GM12878 (cell line): ENCODE data around the gene TPGS1. TPM values are rescaled to one million over a fixed set of nuclear protein-coding genes. Genes with fewer than 3 reads are reported as not detected.

ENCODE experiments used
- ATAC-seq: fragments of 200-7000 bp; cut with Tn5 transposase; 3 replicates; pipeline ENCODE4 v1.9.1; 2020; ENCODE audit warnings: mild to moderate bottlenecking, moderate library complexity
- BruUV-seq: library from RNA; stranded (reverse); fragments of 400-500 nt; replicated peaks from 2 replicates; lab custom pipeline; 2021; lab: Mats Ljungman, UMichigan
- CTCF ChIA-PET: fragments of 300-600 bp; sonication (Branson Sonifier 250); formaldehyde crosslinking; extraction: SDS; loops from one replicate; lab custom pipeline; 2021; ENCODE audit warnings: inconsistent platforms; lab: Yijun Ruan, JAX
- POLR2A ChIA-PET: fragments of 350-600 bp; formaldehyde crosslinking; extraction: SDS; loops from one replicate; lab custom pipeline; 2021; ENCODE audit warnings: inconsistent platforms; lab: Charles Lee
- RAD21 ChIA-PET: fragments of 300-600 bp; sonication (Branson Sonifier 250); formaldehyde crosslinking; loops from one replicate; lab custom pipeline; 2023; ENCODE audit warnings: antibody characterized with exemption; ENCODE audit not compliant: unreplicated experiment; lab: Charles Lee
- SMC1A ChIA-PET: fragments of 300-600 bp; sonication (Branson Sonifier 250); formaldehyde crosslinking; loops from one replicate; lab custom pipeline; 2023; ENCODE audit not compliant: unreplicated experiment, uncharacterized antibody; lab: Charles Lee
- DNase-seq: peaks from one replicate; pipeline ENCODE4 v3.0.0-alpha.2; 2011; ENCODE audit warnings: low read depth, low spot score
- FAIRE-seq: peaks from 3 replicates; lab custom pipeline; 2011; peaks lifted over from hg19 to GRCh38; lab: Jason Lieb, UNC
- H2AFZ ChIP-seq: 2 replicates; pipeline ENCODE4 v1.6.0; 2011; ENCODE audit warnings: low read depth, low read length, control low read depth; ENCODE audit not compliant: control insufficient read depth
- H3K27ac ChIP-seq: 2 replicates; pipeline ENCODE4 v1.5.1; 2011; ENCODE audit warnings: control low read depth; ENCODE audit not compliant: control insufficient read depth, insufficient read depth
- H3K27me3 ChIP-seq, 2 experiments: replicated peaks in 1 of 2; 2 replicates each; pipeline versions ENCODE4 v1.6.0 to v1.6.1; 2011; ENCODE audit warnings: low read length in 1 of 2; ENCODE audit not compliant: control insufficient read depth in 2 of 2, insufficient read depth in 2 of 2
- H3K36me3 ChIP-seq, 2 experiments: 2 replicates each; pipeline ENCODE4 v1.5.1; 2011; ENCODE audit warnings: low read length in 1 of 2; ENCODE audit not compliant: control insufficient read depth in 2 of 2, insufficient read depth in 2 of 2
- H3K4me1 ChIP-seq: 2 replicates; pipeline ENCODE4 v1.6.1; 2011; ENCODE audit warnings: mild to moderate bottlenecking, low read length, moderate library complexity, mixed read lengths; ENCODE audit not compliant: control insufficient read depth, insufficient read depth
- H3K4me2 ChIP-seq: 2 replicates; pipeline ENCODE4 v1.6.0; 2011; ENCODE audit warnings: control low read depth; ENCODE audit not compliant: control insufficient read depth, insufficient read depth
- H3K4me3 ChIP-seq: fragments of 200-600 bp; sonication (generic); 2 replicates; pipeline ENCODE4 v1.5.1; 2016
- H3K79me2 ChIP-seq: 2 replicates; pipeline ENCODE4 v1.6.0; 2011; ENCODE audit warnings: low read length; ENCODE audit not compliant: control insufficient read depth, insufficient read depth
- H3K9ac ChIP-seq: 2 replicates; pipeline ENCODE4 v1.8.0; 2011; ENCODE audit warnings: low read length, control low read depth, mixed read lengths; ENCODE audit not compliant: control insufficient read depth, insufficient read depth
- H3K9me3 ChIP-seq: replicated peaks from 3 replicates; pipeline ENCODE4 v1.5.1; 2011; ENCODE audit warnings: mild to moderate bottlenecking, low read length; ENCODE audit not compliant: control insufficient read depth, insufficient read depth
- H4K20me1 ChIP-seq: 2 replicates; pipeline ENCODE4 v1.6.0; 2011; ENCODE audit not compliant: control insufficient read depth, insufficient read depth
- ASH2L ChIP-seq: fragments of 300-600, 200-600 bp; sonication (generic); IDR thresholded peaks from 2 replicates; pipeline ENCODE4 v1.6.1; 2017; ENCODE audit warnings: low read depth, mild to moderate bottlenecking, borderline replicate concordance
- CEBPB ChIP-seq, 2 experiments: fragments of 150-350 bp in 1 of 2; IDR thresholded peaks; 2 replicates each; pipeline ENCODE4 v1.6.1; 2012 to 2014; ENCODE audit warnings: low read depth in 2 of 2, low read length in 2 of 2, borderline replicate concordance in 1 of 2, inconsistent platforms in 1 of 2
- NFYB ChIP-seq: IDR thresholded peaks from 2 replicates; pipeline ENCODE4 v1.6.1; 2011; ENCODE audit warnings: low read depth, mild to moderate bottlenecking, low read length, improper control_type of control experiment, moderate library complexity; ENCODE audit not compliant: insufficient read depth
- NKRF ChIP-seq: fragments of 450-650 bp; conservative IDR thresholded peaks from 2 replicates; pipeline ENCODE4 v1.6.1; 2017; ENCODE audit warnings: mild to moderate bottlenecking, moderate library complexity
- RUNX3 ChIP-seq: IDR thresholded peaks from 2 replicates; pipeline ENCODE4 v1.6.1; 2012; ENCODE audit warnings: low read length, inconsistent platforms
- SRF ChIP-seq, 2 experiments: IDR thresholded peaks; 2 replicates each; pipeline ENCODE4 v1.6.1; 2011; ENCODE audit warnings: low read depth in 2 of 2, low read length in 2 of 2, mild to moderate bottlenecking in 1 of 2, moderate library complexity in 1 of 2
- TBL1XR1 ChIP-seq: IDR thresholded peaks from 2 replicates; pipeline ENCODE4 v1.6.1; 2012; ENCODE audit warnings: low read depth, low read length, improper control_type of control experiment
- WGBS: methylation state at CpG from one replicate; pipeline ENCODE4 v1.1.6; 2016; ENCODE audit warnings: low lambda C conversion rate; ENCODE audit not compliant: insufficient replicate concordance, insufficient coverage; ENCODE audit errors: missing lambda C conversion rate; 5-methylcytosine and 5-hydroxymethylcytosine counted together
- in situ Hi-C: fragments of 300-500 bp; cut with MboI; formaldehyde crosslinking; loops from 9 replicates; pipeline ENCODE4 v1.14.3; 2018; ENCODE audit warnings: mixed read lengths
- intact Hi-C: fragments of 100-400 bp; cut with micrococcal nuclease; formaldehyde crosslinking; loops from one replicate; pipeline ENCODE4 v1.14.2; 2022; ENCODE audit not compliant: unreplicated experiment
- polyA plus RNA-seq, 11 experiments: library from polyadenylated mRNA; depleted of rRNA in 4 of 11; unstranded in 6 of 11; stranded (reverse) in 5 of 11; fragments of >200 nt; fragmentation: Nextera tagmentation in 4 of 11; fragmentation: Illumina TruSeq in 1 of 11; extraction: Ambion mirVana in 4 of 11; extraction: Trizol in 1 of 11; gene quantifications; 1 replicate in 1 of 11; 2 replicates in 10 of 11; pipeline versions ENCODE4 v1.2.1 to v1.2.3, GENCODE V29; 2011 to 2016; ENCODE audit warnings: inconsistent platforms in 2 of 11, missing spikeins in 2 of 11, low read depth in 1 of 11
- total RNA-seq, 4 experiments: library from RNA; depleted of rRNA in 3 of 4; stranded (reverse); fragments of >200 nt in 3 of 4; fragmentation: Illumina TruSeq in 1 of 4; extraction: Trizol in 1 of 4; gene quantifications; 2 replicates each; pipeline versions ENCODE4 v1.2.1 to v1.2.3, GENCODE V29; 2013 to 2021
- TF ChIP-seq, protein P1 (sequence below): fragments of 450-650 bp; IDR thresholded peaks from 2 replicates; pipeline ENCODE4 v1.6.1; 2017; ENCODE audit warnings: mild to moderate bottlenecking, low read depth, inconsistent platforms; ENCODE audit not compliant: poor library complexity, severe bottlenecking

The TPGS1 gene
- total and polyA plus RNA-seq, 10 of the 15 experiments (the other 5 are each of a cell fraction or from before 2014, with no cell fraction given), result 0.24 to 24.7 (median 7.7) TPM; not detected in 2

DNA sequence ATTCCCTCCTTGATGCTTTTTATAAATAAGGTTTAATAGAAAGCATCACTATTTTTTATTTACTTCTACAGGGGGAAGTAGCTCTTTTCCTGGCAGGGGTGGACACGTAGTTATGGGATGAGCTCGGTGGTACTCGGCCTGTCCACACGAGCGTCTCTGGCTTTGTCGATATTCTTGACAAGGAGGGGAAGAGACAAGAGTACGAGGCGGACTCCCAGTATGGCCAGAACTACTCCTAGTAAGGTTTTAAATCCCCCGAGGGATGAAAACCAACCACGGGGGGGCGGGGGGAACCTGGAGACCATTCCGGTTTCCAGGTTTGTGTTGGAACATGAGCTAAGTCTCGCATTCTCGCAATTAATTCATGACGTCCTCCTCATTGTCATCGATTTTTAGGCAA is 59.5 kb downstream of the TPGS1 start:
- ChIA-PET POLR2A (interaction anchor here (0.5 kb wide), 1 partner anchor 60 kb away, joined by 4 read pairs; no protein-coding TSS in a partner anchor), CTCF (no interaction called here), RAD21 (no interaction called here), SMC1A (no interaction called here)
- intact Hi-C loops, result no loop called here
- BruUV-seq, result no TSS peak
- Histone ChIP-seq H3K4me2 (no peak overlapping the region), H3K4me3 (no peak overlapping the region), H3K27ac (no peak overlapping the region), H3K9me3 (no peaks in the 10 kb centered on the region; the same call in 2 of the 3 replicates), H3K27me3 (no peaks in the 10 kb centered on the region), H3K9ac (no peak overlapping the region), H4K20me1 (no peaks in the 10 kb centered on the region), H3K36me3 (no peaks in the 10 kb centered on the region), H3K79me2 (no peaks in the 10 kb centered on the region), H3K4me1 (no peaks in the 10 kb centered on the region), H2AFZ (no peak overlapping the region)
- FAIRE-seq (no peak), ATAC-seq (no peak), DNase-seq (no peak)
- TF ChIP-seq, protein P1, sequence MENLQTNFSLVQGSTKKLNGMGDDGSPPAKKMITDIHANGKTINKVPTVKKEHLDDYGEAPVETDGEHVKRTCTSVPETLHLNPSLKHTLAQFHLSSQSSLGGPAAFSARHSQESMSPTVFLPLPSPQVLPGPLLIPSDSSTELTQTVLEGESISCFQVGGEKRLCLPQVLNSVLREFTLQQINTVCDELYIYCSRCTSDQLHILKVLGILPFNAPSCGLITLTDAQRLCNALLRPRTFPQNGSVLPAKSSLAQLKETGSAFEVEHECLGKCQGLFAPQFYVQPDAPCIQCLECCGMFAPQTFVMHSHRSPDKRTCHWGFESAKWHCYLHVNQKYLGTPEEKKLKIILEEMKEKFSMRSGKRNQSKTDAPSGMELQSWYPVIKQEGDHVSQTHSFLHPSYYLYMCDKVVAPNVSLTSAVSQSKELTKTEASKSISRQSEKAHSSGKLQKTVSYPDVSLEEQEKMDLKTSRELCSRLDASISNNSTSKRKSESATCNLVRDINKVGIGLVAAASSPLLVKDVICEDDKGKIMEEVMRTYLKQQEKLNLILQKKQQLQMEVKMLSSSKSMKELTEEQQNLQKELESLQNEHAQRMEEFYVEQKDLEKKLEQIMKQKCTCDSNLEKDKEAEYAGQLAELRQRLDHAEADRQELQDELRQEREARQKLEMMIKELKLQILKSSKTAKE, result no peak
- TF ChIP-seq ASH2L (no peak), NKRF (no peak), SRF (IDR thresholded peaks at IDR 0.05; ENCODE audit: low read depth in 2 of 2, low read length in 2 of 2) (no peak), TBL1XR1 (no peak), RUNX3 (no peak), CEBPB (IDR thresholded peaks at IDR 0.05; ENCODE audit: borderline replicate concordance in 1 of 2, low read depth in 2 of 2, low read length in 2 of 2) (no peak), NFYB (no peak)
- WGBS, result 89% methylated on average over 16 of the region's 16 CpGs
- in situ Hi-C loops, result no loop called here
